Measurements from ENCODE around the gene SAAL1. TPM values are rescaled to one million over a fixed set of nuclear protein-coding genes. Genes with fewer than 3 reads are reported as not detected.
"Not testable (repeated sequence)": the region's sequence is repeated elsewhere in the genome, so short reads cannot be mapped to it uniquely, and the experiment has no call there.

The SAAL1 gene
- 18.0 and 24.7 TPM in 2 replicates for total RNA-seq

GRCh38 chr11:18105802-18106574, at the start of gene SAAL1:
TSS of gene SAAL1 (minus strand) at chr11:18106082. CDS start at chr11:18106041, 41 bp downstream.
- DNase-seq: peak; percentile 86

- no peak for DNase-seq
Observed at GRCh38 chr11:18151581-18151980, 45.7 kb upstream of the SAAL1 start.

- DNase-seq: no peak
Observed at GRCh38 chr11:18145837-18146236, 40.0 kb upstream of the SAAL1 start.

- DNase-seq: peak; percentile 10
Observed at GRCh38 chr11:18145025-18145424, 39.1 kb upstream of the SAAL1 start.

GRCh38 chr11:18144243-18144642, 38.4 kb upstream of the SAAL1 start:
- DNase-seq: no peak

GRCh38 chr11:18140145-18140544, 34.3 kb upstream of the SAAL1 start:
- DNase-seq: no peak

- DNase-seq: no peak
Observed at GRCh38 chr11:18137186-18137800, 31.4 kb upstream of the SAAL1 start.

- no peak for DNase-seq
Observed at GRCh38 chr11:18135308-18135707, 29.4 kb upstream of the SAAL1 start.

- no peak for DNase-seq
Observed at GRCh38 chr11:18132341-18132740, 26.5 kb upstream of the SAAL1 start, which contains the start of gene MRGPRX3. TSS of gene MRGPRX3 (plus strand) at chr11:18132571. CDS start at chr11:18137203, 4,632 bp downstream.

GRCh38 chr11:18131115-18131514, 25.2 kb upstream of the SAAL1 start:
- not testable (repeated sequence) for DNase-seq

- DNase-seq: not testable (repeated sequence)
Observed at GRCh38 chr11:18121331-18121828, 15.5 kb upstream of the SAAL1 start.

GRCh38 chr11:18115360-18116127, 9.7 kb upstream of the SAAL1 start:
- peak; percentile 79 for DNase-seq

- DNase-seq: no peak
Observed at GRCh38 chr11:18111005-18111404, 5.1 kb upstream of the SAAL1 start.

- DNase-seq: no peak
Observed at GRCh38 chr11:18108254-18108653, 2.4 kb upstream of the SAAL1 start.

- no peak for DNase-seq
Observed at GRCh38 chr11:18106688-18107087, 806 bp upstream of the SAAL1 start.

GRCh38 chr11:18105086-18105801, 638 bp downstream of the SAAL1 start:
- DNase-seq: peak; percentile 11

- DNase-seq: no peak
Observed at GRCh38 chr11:18100926-18101656, 4.8 kb downstream of the SAAL1 start.

- no peak for DNase-seq
Observed at GRCh38 chr11:18093959-18094358, 11.9 kb downstream of the SAAL1 start.

- DNase-seq: no peak
Observed at GRCh38 chr11:18091731-18092130, 14.2 kb downstream of the SAAL1 start.

- no peak for DNase-seq
Observed at GRCh38 chr11:18088966-18089365, 16.9 kb downstream of the SAAL1 start.

GRCh38 chr11:18088366-18088765, 17.5 kb downstream of the SAAL1 start:
- DNase-seq: no peak

- DNase-seq: peak; percentile 14
Observed at GRCh38 chr11:18081551-18081950, 24.3 kb downstream of the SAAL1 start.
